Epithelial cell of esophagus (primary cell): ENCODE data around the gene UGT2B28.
"Not testable (repeated sequence)": the region's sequence is repeated elsewhere in the genome, so short reads cannot be mapped to it uniquely, and the experiment has no call there.

ENCODE experiments used
- DNase-seq: peaks from one replicate; pipeline ENCODE4 v3.0.0; 2010; ENCODE audit warnings: low read depth
- H3K4me3 ChIP-seq: 2 replicates; pipeline ENCODE4 v1.5.1; 2011; ENCODE audit warnings: mild to moderate bottlenecking, low read length, control low read depth
- TF ChIP-seq, protein P1 (sequence below): IDR thresholded peaks from 2 replicates; pipeline ENCODE4 v1.5.1; 2011; ENCODE audit warnings: low read depth, mild to moderate bottlenecking, low read length, control low read depth, inconsistent platforms; ENCODE audit not compliant: insufficient read depth; ENCODE audit errors: missing control alignments

UGT2B28 gene

DNA sequence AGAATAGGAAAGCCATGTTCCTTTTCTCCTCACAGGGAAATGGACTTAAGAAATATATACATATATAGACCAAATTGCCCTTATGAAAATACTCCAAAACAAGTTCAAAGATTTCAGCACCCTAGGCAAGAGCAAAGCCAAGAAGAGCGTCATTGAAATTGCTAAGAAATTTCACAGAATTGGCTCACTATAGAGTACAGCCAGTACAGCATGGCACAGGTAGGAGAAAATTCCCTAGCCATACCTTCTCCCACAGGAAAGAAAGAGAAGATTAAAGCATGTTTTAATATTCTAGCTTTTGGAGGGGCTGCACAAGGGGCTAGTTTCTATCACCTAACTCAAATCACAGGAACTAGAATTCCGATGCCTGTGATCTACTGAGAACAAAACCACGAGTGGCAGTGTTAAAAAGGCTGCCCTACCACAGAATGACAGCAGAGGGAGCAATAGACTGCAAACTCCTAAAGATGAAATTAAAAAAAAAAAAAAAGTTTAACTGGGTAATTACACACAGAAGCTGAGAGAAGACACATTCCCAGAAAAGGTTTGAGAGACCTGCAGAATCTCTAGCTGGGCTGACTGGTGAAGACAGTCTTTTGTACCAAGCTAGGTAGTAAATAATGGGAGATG, 37.5 kb downstream of the UGT2B28 start:
- TF ChIP-seq, protein P1, sequence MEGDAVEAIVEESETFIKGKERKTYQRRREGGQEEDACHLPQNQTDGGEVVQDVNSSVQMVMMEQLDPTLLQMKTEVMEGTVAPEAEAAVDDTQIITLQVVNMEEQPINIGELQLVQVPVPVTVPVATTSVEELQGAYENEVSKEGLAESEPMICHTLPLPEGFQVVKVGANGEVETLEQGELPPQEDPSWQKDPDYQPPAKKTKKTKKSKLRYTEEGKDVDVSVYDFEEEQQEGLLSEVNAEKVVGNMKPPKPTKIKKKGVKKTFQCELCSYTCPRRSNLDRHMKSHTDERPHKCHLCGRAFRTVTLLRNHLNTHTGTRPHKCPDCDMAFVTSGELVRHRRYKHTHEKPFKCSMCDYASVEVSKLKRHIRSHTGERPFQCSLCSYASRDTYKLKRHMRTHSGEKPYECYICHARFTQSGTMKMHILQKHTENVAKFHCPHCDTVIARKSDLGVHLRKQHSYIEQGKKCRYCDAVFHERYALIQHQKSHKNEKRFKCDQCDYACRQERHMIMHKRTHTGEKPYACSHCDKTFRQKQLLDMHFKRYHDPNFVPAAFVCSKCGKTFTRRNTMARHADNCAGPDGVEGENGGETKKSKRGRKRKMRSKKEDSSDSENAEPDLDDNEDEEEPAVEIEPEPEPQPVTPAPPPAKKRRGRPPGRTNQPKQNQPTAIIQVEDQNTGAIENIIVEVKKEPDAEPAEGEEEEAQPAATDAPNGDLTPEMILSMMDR = peak; percentile 67
- not testable (repeated sequence) for H3K4me3 ChIP-seq
- peak; percentile 5 for DNase-seq

DNA sequence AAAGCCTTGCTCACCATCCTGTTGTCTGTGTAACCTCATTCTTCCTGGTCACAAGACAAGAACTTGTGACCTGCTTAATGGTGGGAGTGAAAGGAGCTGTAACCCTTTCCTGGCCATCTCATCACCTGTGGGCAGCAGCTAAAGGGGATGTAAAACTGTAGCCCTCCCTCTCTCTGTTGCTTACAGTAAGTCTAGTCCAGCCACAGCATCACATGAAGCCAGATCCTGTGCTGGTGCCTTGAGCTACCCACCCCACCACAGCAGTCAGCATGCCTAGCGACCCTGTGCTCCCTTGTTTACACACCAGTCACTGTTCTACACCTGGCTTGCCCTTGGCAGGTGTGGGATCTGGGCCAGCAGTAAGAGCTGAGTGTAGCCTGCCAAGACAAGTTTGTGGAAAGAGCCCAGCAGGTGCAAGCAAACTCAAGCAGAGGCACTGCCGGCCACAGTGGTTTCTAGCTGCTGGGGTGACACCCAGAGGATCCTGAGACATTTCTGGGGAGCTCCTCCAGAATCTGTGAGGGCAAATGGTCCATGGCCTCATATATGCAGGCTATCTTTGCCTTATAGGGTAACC, 41.0 kb downstream of the UGT2B28 start:
- no peak overlapping the region for H3K4me3 ChIP-seq
- TF ChIP-seq, protein P1 = no peak
- peak; percentile 62 for DNase-seq

DNA sequence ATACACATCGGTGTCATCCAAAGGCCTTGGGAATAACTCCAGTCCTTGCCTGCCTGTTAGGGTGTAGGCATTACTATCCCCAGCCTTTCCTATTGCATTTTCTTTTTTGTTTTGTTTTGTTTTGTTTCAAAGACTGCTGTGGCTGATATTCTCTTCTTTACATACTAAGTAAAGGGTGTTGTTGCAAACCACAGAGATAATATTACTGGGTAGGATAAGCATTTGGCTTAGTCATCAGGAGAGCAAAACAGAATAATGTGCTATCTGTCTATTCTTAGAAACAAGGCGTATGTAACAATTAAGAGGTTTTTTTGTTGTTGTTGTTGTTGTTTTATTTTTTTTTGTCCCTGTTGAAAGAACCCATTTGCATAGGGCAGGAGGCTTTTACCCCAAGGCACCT, 41.8 kb downstream of the UGT2B28 start:
- TF ChIP-seq, protein P1 = no peak
- no peak overlapping the region for H3K4me3 ChIP-seq
- DNase-seq = peak; percentile 66

DNA sequence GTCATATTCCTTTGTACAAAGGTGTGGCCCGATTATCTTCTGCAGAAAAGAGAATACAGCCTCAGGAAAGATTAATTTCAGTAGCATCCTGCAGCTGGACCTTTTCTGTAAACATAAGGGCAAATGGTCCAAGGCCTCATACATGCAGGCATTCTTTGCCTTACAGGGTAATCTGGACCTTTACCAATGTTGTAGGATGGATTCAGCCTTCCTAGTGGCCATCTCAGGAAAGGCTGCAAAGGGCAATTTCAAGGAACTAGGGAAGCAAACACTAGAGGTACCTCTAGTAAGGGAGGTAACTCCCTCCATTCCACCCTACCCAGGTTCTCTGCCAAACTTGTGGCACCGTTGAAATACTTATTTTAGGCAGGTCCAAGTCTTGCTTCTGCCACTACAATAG, 43.0 kb downstream of the UGT2B28 start:
- H3K4me3 ChIP-seq = no peak overlapping the region
- no peak for DNase-seq
- TF ChIP-seq, protein P1 = peak; percentile 20

DNA sequence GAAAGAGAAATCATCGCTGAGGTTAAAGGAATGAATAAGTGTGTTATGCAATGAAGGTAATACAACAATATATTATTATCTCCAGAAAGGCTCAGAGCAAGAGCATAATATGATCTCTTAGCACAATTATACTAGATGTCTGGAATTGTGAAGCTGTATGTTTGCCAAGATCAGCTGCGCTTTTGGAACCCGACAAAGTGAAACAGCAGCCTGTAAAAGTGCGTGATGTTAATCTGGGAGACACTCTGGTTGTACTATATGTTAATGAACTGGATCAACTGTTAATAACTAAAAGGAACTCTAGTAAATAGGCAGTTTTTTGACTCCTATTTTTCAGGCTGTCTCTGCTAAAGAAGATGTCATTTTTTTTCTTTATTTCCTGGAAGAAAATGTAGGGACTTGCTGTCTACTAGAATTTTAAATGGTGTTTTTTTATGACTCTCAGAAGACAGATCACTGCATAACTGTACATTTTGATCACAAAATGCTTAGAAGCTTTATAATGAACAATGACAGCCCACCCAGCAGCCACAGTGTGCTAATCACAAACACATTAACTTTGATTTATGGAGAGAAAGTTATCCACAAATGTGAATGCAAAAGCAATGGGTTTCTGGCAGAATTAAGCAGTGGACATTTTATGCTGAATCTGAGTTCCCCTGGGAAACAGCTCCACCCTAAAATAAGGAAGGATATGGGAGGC, 50.2 kb downstream of the UGT2B28 start:
- TF ChIP-seq, protein P1 = no peak
- DNase-seq = no peak
- H3K4me3 ChIP-seq = no peak overlapping the region

DNA sequence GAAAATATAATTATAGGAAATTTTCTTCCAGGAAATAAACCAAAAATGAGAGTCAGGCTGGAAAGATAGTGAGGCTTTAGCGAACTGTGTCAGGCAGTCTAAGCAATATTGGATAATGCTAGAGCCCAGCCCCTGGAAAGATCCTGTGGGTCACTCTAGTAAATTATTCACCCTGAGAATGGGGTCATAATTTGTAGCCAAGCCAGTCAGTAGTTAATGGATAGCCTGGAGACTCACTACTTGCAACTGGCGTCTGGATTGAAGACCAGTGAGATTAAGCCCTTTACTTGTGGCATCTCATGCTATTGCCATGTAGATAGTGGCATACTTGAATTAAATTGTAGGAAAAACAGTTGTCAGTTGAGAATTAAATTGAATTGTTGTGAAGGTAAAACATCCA, 51.0 kb downstream of the UGT2B28 start:
- not testable (repeated sequence) for DNase-seq, H3K4me3 ChIP-seq

DNA sequence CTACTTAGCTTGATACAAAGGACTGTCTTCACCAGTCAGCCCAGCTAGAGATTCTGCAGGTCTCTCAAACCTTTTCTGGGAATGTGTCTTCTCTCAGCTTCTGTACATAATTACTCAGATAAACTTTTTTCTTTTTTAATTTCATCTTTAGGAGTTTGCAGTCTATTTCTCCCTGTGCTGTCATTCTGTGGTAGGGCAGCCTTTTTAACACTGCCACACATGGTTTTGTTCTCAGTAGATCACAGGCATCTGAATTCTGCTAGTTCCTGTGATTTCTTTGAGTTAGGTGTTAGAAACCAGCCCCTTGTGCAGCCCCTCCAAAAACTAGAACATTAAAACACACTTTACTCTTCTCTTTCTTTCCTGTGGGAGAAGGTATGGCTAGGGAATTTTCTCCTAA, 55.2 kb downstream of the UGT2B28 start:
- peak; percentile 19 for DNase-seq
- TF ChIP-seq, protein P1 = peak; percentile 58
- not testable (repeated sequence) for H3K4me3 ChIP-seq

DNA sequence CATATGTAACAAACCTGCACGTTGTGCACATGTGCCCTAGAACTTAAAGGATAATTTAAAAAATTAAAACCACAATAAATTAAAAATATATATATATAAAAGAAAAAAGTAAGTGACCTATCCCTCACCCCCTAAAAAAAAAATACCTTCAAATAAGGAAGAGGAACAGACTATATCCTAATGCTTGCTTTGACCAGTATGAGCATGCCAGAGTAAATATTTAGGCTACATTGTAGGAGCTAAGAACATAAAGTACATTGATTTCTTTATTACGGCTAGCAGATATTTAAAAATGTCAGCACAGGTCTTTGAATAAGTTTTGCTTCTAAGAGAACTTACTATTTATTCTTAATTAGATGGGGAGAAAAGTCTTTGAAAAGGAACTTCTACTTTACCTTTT, 62.8 kb downstream of the UGT2B28 start:
- H3K4me3 ChIP-seq, DNase-seq: not testable (repeated sequence)

DNA sequence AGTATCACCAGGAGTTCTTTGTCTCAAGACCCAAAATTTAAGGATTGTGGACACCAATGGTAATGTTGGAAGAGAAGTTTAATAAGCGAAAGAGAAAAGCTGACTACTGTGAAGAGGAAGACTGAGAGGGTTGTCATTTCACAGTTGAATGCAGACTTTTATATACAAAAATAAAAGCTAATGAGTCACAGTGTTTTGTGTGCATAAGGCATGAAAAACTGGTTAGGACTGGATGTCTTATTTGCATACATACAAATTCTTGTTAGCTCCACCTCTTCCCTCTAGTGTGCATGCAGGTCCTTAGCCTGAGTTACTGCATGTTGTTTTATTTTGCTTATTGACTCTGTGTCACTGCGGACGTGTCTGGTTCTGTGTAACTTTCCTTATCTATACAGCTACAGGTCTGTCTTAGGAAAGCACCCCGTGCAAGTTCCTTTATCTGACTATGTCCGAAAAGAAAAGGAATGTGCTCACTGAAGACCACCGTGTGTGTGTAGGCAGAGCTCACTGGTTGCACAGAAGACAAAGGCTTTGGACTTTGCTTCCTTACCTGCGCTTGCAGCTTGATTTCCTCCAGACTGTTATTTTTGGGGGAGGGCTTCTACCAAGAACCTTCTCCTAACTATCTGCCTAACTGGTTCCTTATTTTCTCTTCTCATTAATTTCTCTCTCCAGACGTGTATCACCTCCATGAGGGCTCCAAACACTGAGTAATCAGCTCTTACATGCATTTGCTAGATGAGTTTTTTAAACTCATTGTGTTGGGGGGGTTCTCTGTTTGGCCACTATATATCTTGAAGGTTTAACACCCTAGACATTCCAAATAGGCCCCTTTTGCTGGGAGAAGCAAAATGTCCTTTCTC, 63.5 kb downstream of the UGT2B28 start:
- not testable (repeated sequence) for DNase-seq, H3K4me3 ChIP-seq
